Effector memory CD4-positive, alpha-beta T cell (primary cell): Measurements from ENCODE around the gene GANC.

Experiments used
- DNase-seq, 3 donors: peaks; one replicate each; pipeline ENCODE4 v3.0.0-alpha.2; 2020
- H3K27ac ChIP-seq: 2 replicates; pipeline ENCODE4 v1.7.0; 2013; ENCODE audit warnings: mild to moderate bottlenecking, low read length, moderate library complexity; ENCODE audit not compliant: insufficient read depth, poor library complexity, severe bottlenecking
- H3K27me3 ChIP-seq: replicated peaks from 2 replicates; pipeline ENCODE4 v1.7.0; 2013; ENCODE audit warnings: mild to moderate bottlenecking, low read length; ENCODE audit not compliant: insufficient read depth, control insufficient read depth, poor library complexity, severe bottlenecking
- H3K36me3 ChIP-seq: 2 replicates; pipeline ENCODE4 v1.7.0; 2013; ENCODE audit warnings: mild to moderate bottlenecking, low read length, moderate library complexity; ENCODE audit not compliant: control insufficient read depth, insufficient read depth
- H3K4me1 ChIP-seq: 2 replicates; pipeline ENCODE4 v1.7.0; 2013; ENCODE audit warnings: low read length, mild to moderate bottlenecking; ENCODE audit not compliant: control insufficient read depth, insufficient read depth, poor library complexity, severe bottlenecking
- H3K4me3 ChIP-seq: 2 replicates; pipeline ENCODE4 v1.7.0; 2013; ENCODE audit warnings: low read length, low read depth, mild to moderate bottlenecking; ENCODE audit not compliant: insufficient read depth, poor library complexity, severe bottlenecking
- H3K9me3 ChIP-seq: 2 replicates; pipeline ENCODE4 v1.7.0; 2013; ENCODE audit warnings: mild to moderate bottlenecking, low read length, moderate library complexity; ENCODE audit not compliant: control insufficient read depth

GANC gene

GRCh38 chr15:42385980-42386700, 113.1 kb downstream of the GANC start:
- Histone ChIP-seq H3K4me3 (no peak overlapping the region), H3K9me3 (no peaks in the 10 kb centered on the region), H3K4me1 (no peaks in the 10 kb centered on the region), H3K36me3 (no peaks in the 10 kb centered on the region), H3K27me3 (no peaks in the 10 kb centered on the region), H3K27ac (no peak overlapping the region)
- DNase-seq, result no peak

GRCh38 chr15:42387603-42388002, 114.6 kb downstream of the GANC start:
- H3K4me3 ChIP-seq, result no peak overlapping the region

GRCh38 chr15:42392309-42393024, 119.5 kb downstream of the GANC start:
- Histone ChIP-seq H3K27ac (no peak overlapping the region), H3K4me1 (no peaks in the 10 kb centered on the region), H3K9me3 (no peaks in the 10 kb centered on the region), H3K27me3 (no peaks in the 10 kb centered on the region), H3K36me3 (no peaks in the 10 kb centered on the region), H3K4me3 (no peak overlapping the region)
- no peak for DNase-seq

More at GRCh38 chr15:42387603-42388002, 114.6 kb downstream of the GANC start:
- Histone ChIP-seq H3K36me3 (no peaks in the 10 kb centered on the region), H3K27ac (no peak overlapping the region), H3K9me3 (no peaks in the 10 kb centered on the region), H3K4me1 (no peaks in the 10 kb centered on the region), H3K27me3 (no peaks in the 10 kb centered on the region)
- DNase-seq, result no peak

GRCh38 chr15:42394106-42394505, 121.1 kb downstream of the GANC start:
- H3K27ac ChIP-seq, result no peak overlapping the region
- no peaks in the 10 kb centered on the region for H3K27me3 ChIP-seq
- DNase-seq, result no peak
- no peaks in the 10 kb centered on the region for H3K9me3 ChIP-seq
- H3K4me1 ChIP-seq, result no peaks in the 10 kb centered on the region
- H3K4me3 ChIP-seq, result no peak overlapping the region
- no peaks in the 10 kb centered on the region for H3K36me3 ChIP-seq

GRCh38 chr15:42395838-42396237, 122.8 kb downstream of the GANC start:
- H3K9me3 ChIP-seq, result no peaks in the 10 kb centered on the region
- DNase-seq, result no peak
- no peak overlapping the region for H3K27ac ChIP-seq
- H3K36me3 ChIP-seq, result peaks cover 7% of the 10 kb centered on the region
- no peak overlapping the region for H3K4me3 ChIP-seq
- H3K4me1 ChIP-seq, result no peaks in the 10 kb centered on the region
- no peaks in the 10 kb centered on the region for H3K27me3 ChIP-seq

GRCh38 chr15:42401544-42402454, 128.8 kb downstream of the GANC start:
- no peak for DNase-seq
- Histone ChIP-seq H3K4me1 (no peaks in the 10 kb centered on the region), H3K4me3 (no peak overlapping the region), H3K36me3 (peaks cover 7% of the 10 kb centered on the region), H3K27ac (no peak overlapping the region), H3K9me3 (no peaks in the 10 kb centered on the region), H3K27me3 (no peaks in the 10 kb centered on the region)

GRCh38 chr15:42402455-42403205, 129.6 kb downstream of the GANC start:
- H3K36me3 ChIP-seq, result peaks cover 7% of the 10 kb centered on the region
- no peaks in the 10 kb centered on the region for H3K4me1 ChIP-seq
- H3K9me3 ChIP-seq, result no peaks in the 10 kb centered on the region
- H3K27me3 ChIP-seq, result no peaks in the 10 kb centered on the region
- H3K27ac ChIP-seq, result no peak overlapping the region
- H3K4me3 ChIP-seq, result no peak overlapping the region
- DNase-seq, result no peak

- H3K9me3 ChIP-seq, result no peaks in the 10 kb centered on the region
- DNase-seq, result no peak
- H3K36me3 ChIP-seq, result peaks cover 7% of the 10 kb centered on the region
- no peak overlapping the region for H3K27ac ChIP-seq
- no peaks in the 10 kb centered on the region for H3K27me3 ChIP-seq
- no peaks in the 10 kb centered on the region for H3K4me1 ChIP-seq
- no peak overlapping the region for H3K4me3 ChIP-seq
Observed at GRCh38 chr15:42403389-42403788, 130.4 kb downstream of the GANC start.

- no peaks in the 10 kb centered on the region for H3K4me1 ChIP-seq
- peaks cover 5% of the 10 kb centered on the region for H3K36me3 ChIP-seq
- H3K9me3 ChIP-seq, result no peaks in the 10 kb centered on the region
- no peak for DNase-seq
- no peak overlapping the region for H3K4me3 ChIP-seq
- H3K27ac ChIP-seq, result no peak overlapping the region
- no peaks in the 10 kb centered on the region for H3K27me3 ChIP-seq
Observed at GRCh38 chr15:42404461-42405235, 131.6 kb downstream of the GANC start.
